Measurements from ENCODE around the gene SPAAR.

DNA sequence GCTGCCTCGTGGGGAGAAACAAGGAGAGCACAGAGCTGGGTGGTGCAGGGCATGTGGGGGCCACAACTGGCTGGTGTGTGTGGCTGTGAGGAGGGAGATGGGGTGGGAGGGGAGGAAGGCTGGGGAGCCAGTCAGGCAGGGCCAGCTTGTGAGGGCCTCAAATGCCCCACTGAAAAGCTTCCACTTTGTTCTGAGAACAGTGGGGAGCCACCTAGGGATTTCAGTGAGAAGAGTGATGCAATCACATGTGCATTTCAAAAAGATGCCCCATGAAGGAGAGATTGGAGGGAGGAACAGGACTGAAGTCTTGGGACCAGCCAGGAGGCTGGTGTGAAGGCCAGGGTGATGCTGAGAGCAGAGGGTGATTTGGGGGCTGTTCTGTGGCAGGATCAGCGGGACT is 40.4 kb upstream of the SPAAR start:
- no peak for TF ChIP-seq POLR2A (IDR thresholded peaks at IDR 0.05)
- TF ChIP-seq, protein P1, sequence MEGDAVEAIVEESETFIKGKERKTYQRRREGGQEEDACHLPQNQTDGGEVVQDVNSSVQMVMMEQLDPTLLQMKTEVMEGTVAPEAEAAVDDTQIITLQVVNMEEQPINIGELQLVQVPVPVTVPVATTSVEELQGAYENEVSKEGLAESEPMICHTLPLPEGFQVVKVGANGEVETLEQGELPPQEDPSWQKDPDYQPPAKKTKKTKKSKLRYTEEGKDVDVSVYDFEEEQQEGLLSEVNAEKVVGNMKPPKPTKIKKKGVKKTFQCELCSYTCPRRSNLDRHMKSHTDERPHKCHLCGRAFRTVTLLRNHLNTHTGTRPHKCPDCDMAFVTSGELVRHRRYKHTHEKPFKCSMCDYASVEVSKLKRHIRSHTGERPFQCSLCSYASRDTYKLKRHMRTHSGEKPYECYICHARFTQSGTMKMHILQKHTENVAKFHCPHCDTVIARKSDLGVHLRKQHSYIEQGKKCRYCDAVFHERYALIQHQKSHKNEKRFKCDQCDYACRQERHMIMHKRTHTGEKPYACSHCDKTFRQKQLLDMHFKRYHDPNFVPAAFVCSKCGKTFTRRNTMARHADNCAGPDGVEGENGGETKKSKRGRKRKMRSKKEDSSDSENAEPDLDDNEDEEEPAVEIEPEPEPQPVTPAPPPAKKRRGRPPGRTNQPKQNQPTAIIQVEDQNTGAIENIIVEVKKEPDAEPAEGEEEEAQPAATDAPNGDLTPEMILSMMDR (IDR thresholded peaks at IDR 0.05) = no peak
